NCI-H774 (cell line): ENCODE measurements around the gene THAP2.

Source experiments
- DNase-seq: peaks from one replicate; lab custom pipeline; 2025; lab: John Stamatoyannopoulos, UW

Gene THAP2

GRCh38 chr12:71663561-71664410 is at the start of gene THAP2, which contains the start of gene ZFC3H1:
TSS of gene THAP2 (plus strand) at chr12:71664301. CDS start at chr12:71664510, 209 bp downstream.
TSS of gene ZFC3H1 (minus strand) at chr12:71663848. CDS start at chr12:71663610, 238 bp downstream.
- peak; percentile 99 for DNase-seq

- DNase-seq, result no peak
Observed at GRCh38 chr12:71621938-71622337, 42.2 kb upstream of the THAP2 start.

GRCh38 chr12:71625476-71625875 is 38.6 kb upstream of the THAP2 start:
- DNase-seq, result no peak

GRCh38 chr12:71626098-71626497 is 38.0 kb upstream of the THAP2 start:
- no peak for DNase-seq

GRCh38 chr12:71626768-71627167 is 37.3 kb upstream of the THAP2 start:
- DNase-seq, result no peak

- peak; percentile 40 for DNase-seq
Observed at GRCh38 chr12:71627438-71628002, 36.6 kb upstream of the THAP2 start.

GRCh38 chr12:71636704-71637115 is 27.4 kb upstream of the THAP2 start:
- peak; percentile 76 for DNase-seq

- no peak for DNase-seq
Observed at GRCh38 chr12:71638499-71638898, 25.6 kb upstream of the THAP2 start.

- DNase-seq, result no peak
Observed at GRCh38 chr12:71639341-71639760, 24.8 kb upstream of the THAP2 start.

- DNase-seq, result no peak
Observed at GRCh38 chr12:71640316-71640715, 23.8 kb upstream of the THAP2 start.

- DNase-seq, result no peak
Observed at GRCh38 chr12:71641390-71641789, 22.7 kb upstream of the THAP2 start.

GRCh38 chr12:71642264-71642663 is 21.8 kb upstream of the THAP2 start:
- no peak for DNase-seq

- DNase-seq, result no peak
Observed at GRCh38 chr12:71645268-71645667, 18.8 kb upstream of the THAP2 start.

- no peak for DNase-seq
Observed at GRCh38 chr12:71646512-71646911, 17.6 kb upstream of the THAP2 start.

GRCh38 chr12:71648537-71648936 is 15.6 kb upstream of the THAP2 start:
- DNase-seq, result no peak

- no peak for DNase-seq
Observed at GRCh38 chr12:71649401-71649800, 14.7 kb upstream of the THAP2 start.

- no peak for DNase-seq
Observed at GRCh38 chr12:71652656-71653055, 11.4 kb upstream of the THAP2 start.

- DNase-seq, result no peak
Observed at GRCh38 chr12:71653137-71653536, 11.0 kb upstream of the THAP2 start.

GRCh38 chr12:71654200-71654599 is 9.9 kb upstream of the THAP2 start:
- DNase-seq, result no peak

GRCh38 chr12:71655495-71655894 is 8.6 kb upstream of the THAP2 start:
- no peak for DNase-seq

- no peak for DNase-seq
Observed at GRCh38 chr12:71655907-71656306, 8.2 kb upstream of the THAP2 start.

GRCh38 chr12:71656740-71657139 is 7.4 kb upstream of the THAP2 start:
- no peak for DNase-seq

GRCh38 chr12:71661977-71662530 is 2.0 kb upstream of the THAP2 start:
- DNase-seq, result no peak
